Stimulated activated CD8-positive, alpha-beta memory T cell treated with anti-CD3 and anti-CD28 coated beads, Interleukin-4, amount 100 ng/mL, for 4 hours (primary cell): ENCODE measurements around the gene KDM5B.
"Not testable (repeated sequence)": the region's sequence is repeated elsewhere in the genome, so short reads cannot be mapped to it uniquely, and the experiment has no call there.

ENCODE experiments used
- DNase-seq, 2 donors: peaks; one replicate each; pipeline ENCODE4 v3.0.0-alpha.2; 2020; ENCODE audit warnings: low read depth in 2 of 2, low spot score in 1 of 2

Gene KDM5B

GRCh38 chr1:202794051-202794740 lies 14.0 kb downstream of the KDM5B start:
- no peak for DNase-seq

- DNase-seq: no peak
These were observed 17.0 kb downstream of the KDM5B start for GRCh38 chr1:202791077-202791747.

GRCh38 chr1:202788800-202789199 lies 19.4 kb downstream of the KDM5B start:
- DNase-seq: no peak

GRCh38 chr1:202786804-202787203 lies 21.4 kb downstream of the KDM5B start:
- no peak for DNase-seq

GRCh38 chr1:202781180-202781579 lies 27.0 kb downstream of the KDM5B start:
- no peak for DNase-seq

GRCh38 chr1:202770135-202770534 lies 38.1 kb downstream of the KDM5B start:
- DNase-seq: no peak

- no peak for DNase-seq
These were observed 42.5 kb downstream of the KDM5B start for GRCh38 chr1:202765721-202766120.

- DNase-seq: no peak
These were observed 46.2 kb downstream of the KDM5B start for GRCh38 chr1:202762019-202762418.

- DNase-seq: no peak
These were observed 47.6 kb downstream of the KDM5B start for GRCh38 chr1:202760589-202760988.

- no peak for DNase-seq
These were observed 51.8 kb downstream of the KDM5B start for GRCh38 chr1:202756391-202756790.

- DNase-seq: no peak
These were observed 53.9 kb downstream of the KDM5B start for GRCh38 chr1:202754293-202754692.

GRCh38 chr1:202752774-202753173 lies 55.4 kb downstream of the KDM5B start:
- no peak for DNase-seq

- DNase-seq: no peak
These were observed 57.5 kb downstream of the KDM5B start for GRCh38 chr1:202750761-202751160.

- DNase-seq: no peak
These were observed 58.2 kb downstream of the KDM5B start for GRCh38 chr1:202750024-202750423.

- no peak for DNase-seq
These were observed 62.8 kb downstream of the KDM5B start for GRCh38 chr1:202745323-202745888.

GRCh38 chr1:202744770-202745169 lies 63.5 kb downstream of the KDM5B start:
- DNase-seq: not testable (repeated sequence)

GRCh38 chr1:202742496-202742895 lies 65.7 kb downstream of the KDM5B start:
- no peak for DNase-seq

- no peak for DNase-seq
These were observed 75.0 kb downstream of the KDM5B start for GRCh38 chr1:202733251-202733650.

- no peak for DNase-seq
These were observed 79.3 kb downstream of the KDM5B start for GRCh38 chr1:202728951-202729350.

GRCh38 chr1:202725526-202725925 lies 82.7 kb downstream of the KDM5B start:
- no peak for DNase-seq

GRCh38 chr1:202723708-202724107 lies 84.5 kb downstream of the KDM5B start:
- DNase-seq: no peak

- DNase-seq: not testable (repeated sequence)
These were observed 85.2 kb downstream of the KDM5B start for GRCh38 chr1:202723046-202723445.
